Measurements from ENCODE around the gene FCER1G. TPM values are rescaled to one million over a fixed set of nuclear protein-coding genes. Genes with fewer than 3 reads are reported as not detected.

Gene FCER1G
- total RNA-seq, 1 donor from 2014 or later, result not detected

GRCh38 chr1:161195171-161195570, 19.9 kb upstream of the FCER1G start:
- Histone ChIP-seq H3K4me3 (ENCODE audit: low read depth, low read length) (no peak overlapping the region), H3K36me3 (ENCODE audit: control insufficient read depth, insufficient read depth, low read length) (no peaks in the 10 kb centered on the region), H3K27me3 (ENCODE audit: control insufficient read depth, insufficient read depth, low read length) (peaks cover 5% of the 10 kb centered on the region)
- no peak for TF ChIP-seq CTCF (IDR thresholded peaks at IDR 0.05; ENCODE audit: insufficient read depth, low read length, poor library complexity, severe bottlenecking)
- DNase-seq (ENCODE audit: low read depth), result no peak

- no peak overlapping the region for H3K4me3 ChIP-seq (ENCODE audit: low read depth, low read length)
- H3K27me3 ChIP-seq (ENCODE audit: control insufficient read depth, insufficient read depth, low read length), result peaks cover 3% of the 10 kb centered on the region
- no peaks in the 10 kb centered on the region for H3K36me3 ChIP-seq (ENCODE audit: control insufficient read depth, insufficient read depth, low read length)
- no peak for DNase-seq (ENCODE audit: low read depth)
- TF ChIP-seq CTCF (IDR thresholded peaks at IDR 0.05; ENCODE audit: insufficient read depth, low read length, poor library complexity, severe bottlenecking), result no peak
These were observed 19.0 kb upstream of the FCER1G start for GRCh38 chr1:161196111-161196510.

GRCh38 chr1:161196521-161197451, 18.3 kb upstream of the FCER1G start:
- Histone ChIP-seq H3K27me3 (ENCODE audit: control insufficient read depth, insufficient read depth, low read length) (peaks cover 3% of the 10 kb centered on the region), H3K36me3 (ENCODE audit: control insufficient read depth, insufficient read depth, low read length) (no peaks in the 10 kb centered on the region), H3K4me3 (ENCODE audit: low read depth, low read length) (no peak overlapping the region)
- TF ChIP-seq CTCF (IDR thresholded peaks at IDR 0.05; ENCODE audit: insufficient read depth, low read length, poor library complexity, severe bottlenecking), result no peak
- DNase-seq (ENCODE audit: low read depth), result no peak

- Histone ChIP-seq H3K36me3 (ENCODE audit: control insufficient read depth, insufficient read depth, low read length) (no peaks in the 10 kb centered on the region), H3K27me3 (ENCODE audit: control insufficient read depth, insufficient read depth, low read length) (peaks cover 3% of the 10 kb centered on the region), H3K4me3 (ENCODE audit: low read depth, low read length) (no peak overlapping the region)
- no peak for DNase-seq (ENCODE audit: low read depth)
- no peak for TF ChIP-seq CTCF (IDR thresholded peaks at IDR 0.05; ENCODE audit: insufficient read depth, low read length, poor library complexity, severe bottlenecking)
These were observed 17.4 kb upstream of the FCER1G start for GRCh38 chr1:161197560-161198193.

- Histone ChIP-seq H3K4me3 (ENCODE audit: low read depth, low read length) (no peak overlapping the region), H3K27me3 (ENCODE audit: control insufficient read depth, insufficient read depth, low read length) (peaks cover 3% of the 10 kb centered on the region), H3K36me3 (ENCODE audit: control insufficient read depth, insufficient read depth, low read length) (no peaks in the 10 kb centered on the region)
- DNase-seq (ENCODE audit: low read depth), result no peak
- TF ChIP-seq CTCF (IDR thresholded peaks at IDR 0.05; ENCODE audit: insufficient read depth, low read length, poor library complexity, severe bottlenecking), result no peak
These were observed 16.8 kb upstream of the FCER1G start for GRCh38 chr1:161198194-161198896.

Data from kidney epithelial cell (primary cell).